Spinal cord (tissue), 10 donors: Measurements from ENCODE around the gene LYL1. TPM values are rescaled to one million over a fixed set of nuclear protein-coding genes. Genes with fewer than 3 reads are reported as not detected.

Experiments
- DNase-seq, 6 donors: peaks; one replicate each; pipeline versions ENCODE4 v3.0.0 to v3.0.0-alpha.2; 2013 to 2015; ENCODE audit warnings: low spot score in 6 of 6, low read depth in 4 of 6
- H3K27ac ChIP-seq: one replicate; pipeline ENCODE4 v1.5.1; 2013; ENCODE audit warnings: low read depth, low read length, control low read depth
- H3K27me3 ChIP-seq: one replicate; pipeline ENCODE4 v1.6.1; 2013; ENCODE audit warnings: low read length; ENCODE audit not compliant: control insufficient read depth, insufficient read depth
- H3K36me3 ChIP-seq: one replicate; pipeline ENCODE4 v1.6.1; 2013; ENCODE audit warnings: low read length; ENCODE audit not compliant: control insufficient read depth, insufficient read depth
- H3K4me1 ChIP-seq: one replicate; pipeline ENCODE4 v1.6.1; 2013; ENCODE audit warnings: low read length; ENCODE audit not compliant: control insufficient read depth, insufficient read depth
- H3K4me3 ChIP-seq: one replicate; pipeline ENCODE4 v1.5.1; 2013; ENCODE audit warnings: low read depth, low read length, control low read depth
- H3K9me3 ChIP-seq: one replicate; pipeline ENCODE4 v1.6.1; 2013; ENCODE audit warnings: low read length; ENCODE audit not compliant: control insufficient read depth, insufficient read depth
- WGBS: methylation state at CpG from one replicate; pipeline ENCODE4 v1.1.5; 2013; ENCODE audit warnings: missing lambda C conversion rate; ENCODE audit not compliant: insufficient coverage; 5-methylcytosine and 5-hydroxymethylcytosine counted together
- polyA plus RNA-seq, 2 donors: library from polyadenylated mRNA; unstranded; fragments of 120-200 nt; gene quantifications; one replicate each; pipeline ENCODE4 v1.2.1, GENCODE V29; 2013; ENCODE audit not compliant: insufficient read length in 2 of 2
- total RNA-seq, 2 donors: library from RNA; depleted of rRNA in 1 of 2; stranded (reverse); fragments of 120-200 nt in 1 of 2; fragments of >200 nt in 1 of 2; gene quantifications; one replicate each; pipeline versions ENCODE4 v1.2.3 to v1.2.4, GENCODE V29; 2013 to 2014
- donor health status: healthy.

LYL1 gene
- total and polyA plus RNA-seq, 4 donors: 7.7 to 11.0 (median 8.3) TPM

DNA sequence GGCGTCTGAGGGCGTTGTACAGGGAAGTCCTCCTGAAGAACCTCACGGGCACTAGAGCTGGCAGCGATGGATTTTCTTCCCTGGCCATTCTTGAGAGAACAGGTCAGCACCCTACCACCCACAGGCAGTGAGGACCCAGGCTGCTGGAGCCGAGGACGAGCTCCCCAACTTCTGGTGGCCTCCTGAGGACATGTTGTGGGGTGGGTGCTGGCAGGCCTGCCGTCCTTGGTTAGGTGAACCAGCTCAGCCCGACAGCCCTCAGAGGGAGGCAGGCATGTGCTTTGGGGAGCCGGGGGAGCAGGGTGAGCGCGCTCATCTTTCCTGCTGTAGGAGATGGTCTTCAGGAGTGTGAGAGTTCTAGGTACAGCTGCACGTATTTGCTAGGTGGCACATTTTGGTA is 15.4 kb downstream of the LYL1 start:
- no peaks in the 10 kb centered on the region for H3K9me3 ChIP-seq
- peaks cover 84% of the 10 kb centered on the region for H3K36me3 ChIP-seq
- 89% methylated on average over 8 of the region's 12 CpGs for WGBS
- H3K27me3 ChIP-seq: peaks cover 4% of the 10 kb centered on the region
- H3K4me1 ChIP-seq: peaks cover 79% of the 10 kb centered on the region
- H3K4me3 ChIP-seq: no peak overlapping the region
- H3K27ac ChIP-seq: no peak overlapping the region
- DNase-seq: no peak

GRCh38 chr19:13086341-13086740 is 16.3 kb downstream of the LYL1 start:
- no CpG with 5 or more reads among the region's 2 CpGs for WGBS
- Histone ChIP-seq H3K4me1 (peaks cover 79% of the 10 kb centered on the region), H3K27ac (no peak overlapping the region)

DNA sequence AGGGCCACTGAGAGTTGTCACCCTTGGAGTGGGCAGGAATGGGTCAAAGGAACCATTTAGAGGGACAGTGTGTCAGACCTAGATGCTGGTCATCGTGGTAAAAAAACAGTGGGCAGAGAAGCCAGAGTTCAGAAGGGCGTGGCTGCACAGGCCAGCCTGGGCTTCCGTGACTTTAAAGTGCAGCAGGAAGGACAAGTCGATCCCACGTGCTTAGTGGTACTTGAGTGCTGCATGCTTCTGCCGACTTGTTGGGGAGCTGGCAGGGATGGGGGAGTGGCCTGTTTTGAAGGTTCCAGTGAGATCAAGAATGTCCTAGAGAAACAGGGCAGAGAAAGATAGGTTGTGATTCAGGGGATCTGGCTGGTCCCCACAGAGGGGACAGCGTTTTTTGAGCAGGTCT is 17.0 kb downstream of the LYL1 start:
- no peak overlapping the region for H3K4me3 ChIP-seq
- DNase-seq: no peak
- H3K4me1 ChIP-seq: peaks cover 74% of the 10 kb centered on the region
- H3K27me3 ChIP-seq: peaks cover 2% of the 10 kb centered on the region
- H3K36me3 ChIP-seq: peaks cover 88% of the 10 kb centered on the region
- no peak overlapping the region for H3K27ac ChIP-seq
- no peaks in the 10 kb centered on the region for H3K9me3 ChIP-seq
- 55% methylated on average over 7 of the region's 7 CpGs for WGBS

More at GRCh38 chr19:13086341-13086740, 16.3 kb downstream of the LYL1 start:
- H3K27me3 ChIP-seq: peaks cover 4% of the 10 kb centered on the region
- no peaks in the 10 kb centered on the region for H3K9me3 ChIP-seq
- H3K4me3 ChIP-seq: no peak overlapping the region
- peaks cover 86% of the 10 kb centered on the region for H3K36me3 ChIP-seq
- DNase-seq: no peak

GRCh38 chr19:13083627-13084026 is 19.0 kb downstream of the LYL1 start:
- H3K9me3 ChIP-seq: no peaks in the 10 kb centered on the region
- peaks cover 67% of the 10 kb centered on the region for H3K4me1 ChIP-seq
- WGBS: 53% methylated on average over 8 of the region's 9 CpGs
- DNase-seq: no peak
- H3K27ac ChIP-seq: peak overlapping the region; percentile 72
- peaks cover 85% of the 10 kb centered on the region for H3K36me3 ChIP-seq
- H3K27me3 ChIP-seq: peaks cover 2% of the 10 kb centered on the region
- no peak overlapping the region for H3K4me3 ChIP-seq

GRCh38 chr19:13083008-13083404 is 19.7 kb downstream of the LYL1 start:
- 55% methylated on average over 6 of the region's 7 CpGs for WGBS

DNA sequence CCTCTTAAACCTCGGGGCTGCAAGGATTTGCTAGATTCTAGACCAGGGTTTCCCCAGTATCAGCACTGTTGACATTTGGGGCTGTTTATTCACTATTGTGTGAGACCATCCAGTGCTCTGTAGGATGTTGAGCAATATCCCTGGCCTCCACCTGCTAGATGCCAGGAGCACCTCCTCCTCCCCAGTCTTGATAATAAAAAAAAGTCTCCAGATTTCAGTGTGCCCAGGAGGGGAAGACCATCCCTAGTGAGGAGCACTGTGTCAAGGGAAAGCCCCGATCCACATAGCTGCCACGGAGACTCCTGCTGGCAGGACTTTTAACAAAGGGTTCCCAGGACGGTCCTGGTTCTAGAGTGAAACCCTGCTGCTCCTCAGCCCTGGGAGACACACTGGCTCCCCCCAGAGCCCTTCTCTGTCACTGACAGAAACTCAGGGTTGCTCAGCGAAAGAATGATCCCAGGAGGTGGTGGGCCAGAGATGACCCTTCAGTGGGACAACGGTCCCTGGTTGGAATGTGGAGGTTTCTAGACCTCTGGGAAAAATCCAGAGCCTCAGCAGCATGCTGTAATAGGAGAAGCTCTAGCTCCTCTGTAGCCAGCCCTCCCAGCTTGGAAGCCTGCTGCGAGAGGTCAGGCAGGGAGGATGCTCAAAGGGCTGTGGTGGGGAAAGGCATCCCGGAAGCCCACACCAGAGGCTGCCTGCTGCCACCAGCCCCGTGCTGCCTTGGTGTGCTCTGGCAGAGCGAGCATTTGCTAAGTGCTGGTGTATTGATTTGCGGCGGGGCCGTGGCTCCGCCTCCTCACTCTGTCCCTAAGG is 20.3 kb downstream of the LYL1 start:
- 27% methylated on average over 13 of the region's 14 CpGs for WGBS
- Histone ChIP-seq H3K27me3 (peaks cover 2% of the 10 kb centered on the region), H3K4me1 (peaks cover 76% of the 10 kb centered on the region), H3K9me3 (no peaks in the 10 kb centered on the region), H3K27ac (peak overlapping the region; percentile 72), H3K4me3 (no peak overlapping the region), H3K36me3 (peaks cover 84% of the 10 kb centered on the region)
- DNase-seq: peak in 1 of 6 donors; percentile 70

More at GRCh38 chr19:13083008-13083404, 19.7 kb downstream of the LYL1 start:
- H3K4me3 ChIP-seq: no peak overlapping the region
- no peak for DNase-seq
- H3K9me3 ChIP-seq: no peaks in the 10 kb centered on the region
- H3K27me3 ChIP-seq: peaks cover 2% of the 10 kb centered on the region
- H3K36me3 ChIP-seq: peaks cover 85% of the 10 kb centered on the region
- peaks cover 70% of the 10 kb centered on the region for H3K4me1 ChIP-seq
- H3K27ac ChIP-seq: peak overlapping the region; percentile 72

DNA sequence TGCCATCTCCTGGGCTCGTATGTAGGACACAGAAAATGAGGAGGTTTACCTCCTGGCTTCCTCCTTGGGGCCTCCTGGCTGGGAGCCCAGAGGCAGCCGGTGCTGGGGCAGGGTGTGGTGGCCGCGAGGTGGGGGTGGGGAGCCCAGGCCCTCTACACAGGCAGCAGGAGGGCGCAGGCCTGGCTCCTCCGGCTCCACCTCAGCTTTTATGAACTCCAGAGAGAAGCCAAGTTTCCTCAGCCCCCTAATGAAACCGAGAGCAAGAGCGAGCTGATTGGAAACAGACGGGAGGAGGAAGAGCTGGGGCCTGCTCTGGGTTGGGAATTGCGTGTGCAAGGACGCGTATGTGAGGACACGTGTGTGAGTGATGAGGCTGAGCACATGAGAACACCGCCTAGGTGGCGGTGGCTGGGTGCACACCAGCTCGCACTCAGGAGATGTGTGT is 23.1 kb downstream of the LYL1 start:
- WGBS: 37% methylated on average over 14 of the region's 16 CpGs
- Histone ChIP-seq H3K27me3 (no peaks in the 10 kb centered on the region), H3K9me3 (no peaks in the 10 kb centered on the region), H3K4me1 (peaks cover 78% of the 10 kb centered on the region), H3K4me3 (no peak overlapping the region), H3K27ac (peak overlapping the region; percentile 80), H3K36me3 (peaks cover 89% of the 10 kb centered on the region)
- peak in 1 of 6 donors; percentile 75 for DNase-seq

GRCh38 chr19:13078897-13079541 is 23.6 kb downstream of the LYL1 start:
- Histone ChIP-seq H3K4me1 (peaks cover 84% of the 10 kb centered on the region), H3K27ac (peak overlapping the region; percentile 80), H3K36me3 (peaks cover 90% of the 10 kb centered on the region), H3K9me3 (no peaks in the 10 kb centered on the region), H3K4me3 (no peak overlapping the region), H3K27me3 (no peaks in the 10 kb centered on the region)
- 53% methylated on average over 9 of the region's 12 CpGs for WGBS
- peak in 1 of 6 donors; percentile 72 for DNase-seq

- 67% methylated on average over 2 of the region's 10 CpGs for WGBS
- peaks cover 84% of the 10 kb centered on the region for H3K4me1 ChIP-seq
Observed at GRCh38 chr19:13078381-13078780, 24.3 kb downstream of the LYL1 start.

More at GRCh38 chr19:13078381-13078780, 24.3 kb downstream of the LYL1 start:
- peak overlapping the region; percentile 80 for H3K27ac ChIP-seq
- no peak for DNase-seq
- H3K36me3 ChIP-seq: peaks cover 90% of the 10 kb centered on the region
- no peaks in the 10 kb centered on the region for H3K9me3 ChIP-seq
- no peak overlapping the region for H3K4me3 ChIP-seq
- H3K27me3 ChIP-seq: no peaks in the 10 kb centered on the region
